HL-60 (cell line): Measurements from ENCODE around the gene SPDYE3.
"Not testable (repeated sequence)": the region's sequence is repeated elsewhere in the genome, so short reads cannot be mapped to it uniquely, and the experiment has no call there.

Source experiments
- DNase-seq, 2 experiments: peaks; one replicate each; pipeline ENCODE4 v3.0.0-alpha.2; 2010 to 2020; ENCODE audit warnings: low read depth in 1 of 2, low spot score in 1 of 2
- H3K27ac ChIP-seq: fragments of 250-450 bp; sonication (Bioruptor Pico); replicated peaks from 2 replicates; pipeline ENCODE4 v1.5.1; 2020; ENCODE audit warnings: mild to moderate bottlenecking, moderate library complexity
- H3K27me3 ChIP-seq: fragments of 250-450 bp; sonication (Bioruptor Pico); 2 replicates; pipeline ENCODE4 v1.5.1; 2021; ENCODE audit warnings: mild to moderate bottlenecking, moderate library complexity; ENCODE audit not compliant: insufficient read depth, poor library complexity, severe bottlenecking
- H3K4me3 ChIP-seq: replicated peaks from 2 replicates; pipeline ENCODE4 v1.5.1; 2011; ENCODE audit warnings: mild to moderate bottlenecking, control low read depth, low read length; ENCODE audit not compliant: insufficient read depth
- GABPA ChIP-seq: IDR thresholded peaks from 2 replicates; pipeline ENCODE4 v1.6.1; 2012; ENCODE audit warnings: low read depth
- POLR2AphosphoS5 ChIP-seq: IDR thresholded peaks from 2 replicates; pipeline ENCODE4 v1.6.1; 2012; ENCODE audit warnings: low read depth
- SPI1 ChIP-seq: IDR thresholded peaks from 2 replicates; pipeline ENCODE4 v1.6.1; 2012; ENCODE audit warnings: low read depth, mild to moderate bottlenecking, borderline replicate concordance
- TF ChIP-seq, protein P1 (sequence below): IDR thresholded peaks from 2 replicates; pipeline ENCODE4 v1.6.1; 2012; ENCODE audit warnings: low read depth; ENCODE audit not compliant: insufficient replicate concordance
- TF ChIP-seq, protein P2 (sequence below): IDR thresholded peaks from one replicate; pipeline ENCODE4 v1.5.1; 2011; ENCODE audit warnings: low read length, control low read depth, inconsistent platforms; ENCODE audit not compliant: insufficient read depth

Gene SPDYE3

GRCh38 chr7:100335566-100336466 is 28.3 kb downstream of the SPDYE3 start:
- Histone ChIP-seq H3K4me3 (peak overlapping the region; percentile 66), H3K27ac (peak overlapping the region; percentile 89)
- peak; percentile 94 to 96 for DNase-seq
- not testable (repeated sequence) for H3K27me3 ChIP-seq
- TF ChIP-seq POLR2AphosphoS5: peak; percentile 99
- TF ChIP-seq, protein P1, sequence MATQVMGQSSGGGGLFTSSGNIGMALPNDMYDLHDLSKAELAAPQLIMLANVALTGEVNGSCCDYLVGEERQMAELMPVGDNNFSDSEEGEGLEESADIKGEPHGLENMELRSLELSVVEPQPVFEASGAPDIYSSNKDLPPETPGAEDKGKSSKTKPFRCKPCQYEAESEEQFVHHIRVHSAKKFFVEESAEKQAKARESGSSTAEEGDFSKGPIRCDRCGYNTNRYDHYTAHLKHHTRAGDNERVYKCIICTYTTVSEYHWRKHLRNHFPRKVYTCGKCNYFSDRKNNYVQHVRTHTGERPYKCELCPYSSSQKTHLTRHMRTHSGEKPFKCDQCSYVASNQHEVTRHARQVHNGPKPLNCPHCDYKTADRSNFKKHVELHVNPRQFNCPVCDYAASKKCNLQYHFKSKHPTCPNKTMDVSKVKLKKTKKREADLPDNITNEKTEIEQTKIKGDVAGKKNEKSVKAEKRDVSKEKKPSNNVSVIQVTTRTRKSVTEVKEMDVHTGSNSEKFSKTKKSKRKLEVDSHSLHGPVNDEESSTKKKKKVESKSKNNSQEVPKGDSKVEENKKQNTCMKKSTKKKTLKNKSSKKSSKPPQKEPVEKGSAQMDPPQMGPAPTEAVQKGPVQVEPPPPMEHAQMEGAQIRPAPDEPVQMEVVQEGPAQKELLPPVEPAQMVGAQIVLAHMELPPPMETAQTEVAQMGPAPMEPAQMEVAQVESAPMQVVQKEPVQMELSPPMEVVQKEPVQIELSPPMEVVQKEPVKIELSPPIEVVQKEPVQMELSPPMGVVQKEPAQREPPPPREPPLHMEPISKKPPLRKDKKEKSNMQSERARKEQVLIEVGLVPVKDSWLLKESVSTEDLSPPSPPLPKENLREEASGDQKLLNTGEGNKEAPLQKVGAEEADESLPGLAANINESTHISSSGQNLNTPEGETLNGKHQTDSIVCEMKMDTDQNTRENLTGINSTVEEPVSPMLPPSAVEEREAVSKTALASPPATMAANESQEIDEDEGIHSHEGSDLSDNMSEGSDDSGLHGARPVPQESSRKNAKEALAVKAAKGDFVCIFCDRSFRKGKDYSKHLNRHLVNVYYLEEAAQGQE: peak; percentile 44

DNA sequence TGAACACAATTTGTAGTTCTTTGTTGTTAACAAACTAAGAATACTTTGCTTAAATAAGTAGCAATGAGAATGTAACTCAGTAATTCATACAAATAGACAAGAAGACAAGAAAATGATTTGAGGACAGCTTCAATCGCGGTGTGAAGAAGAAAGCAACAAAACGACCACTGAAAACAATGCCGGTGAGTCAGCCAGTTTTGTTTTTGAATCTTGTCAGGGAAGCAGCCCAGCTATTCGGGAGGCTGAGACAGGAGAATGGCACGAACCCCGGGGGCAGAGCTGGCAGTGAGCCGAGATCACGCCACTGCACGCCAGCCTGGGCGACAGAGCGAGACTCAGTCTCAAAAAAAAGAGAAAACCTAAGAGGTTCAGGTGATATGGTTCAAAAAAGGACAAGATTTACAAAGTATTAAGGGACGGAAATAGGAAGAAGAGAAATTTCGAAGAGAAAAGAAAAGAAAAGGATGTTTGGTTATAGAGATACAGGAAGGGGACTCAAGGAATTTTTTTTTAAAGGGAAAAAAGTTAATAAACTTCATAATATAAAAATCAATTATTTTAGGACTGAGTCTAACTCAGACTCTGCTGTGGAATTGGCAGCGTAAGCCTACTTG is 30.7 kb downstream of the SPDYE3 start:
- not testable (repeated sequence) for H3K4me3 ChIP-seq, DNase-seq, H3K27ac ChIP-seq, H3K27me3 ChIP-seq

DNA sequence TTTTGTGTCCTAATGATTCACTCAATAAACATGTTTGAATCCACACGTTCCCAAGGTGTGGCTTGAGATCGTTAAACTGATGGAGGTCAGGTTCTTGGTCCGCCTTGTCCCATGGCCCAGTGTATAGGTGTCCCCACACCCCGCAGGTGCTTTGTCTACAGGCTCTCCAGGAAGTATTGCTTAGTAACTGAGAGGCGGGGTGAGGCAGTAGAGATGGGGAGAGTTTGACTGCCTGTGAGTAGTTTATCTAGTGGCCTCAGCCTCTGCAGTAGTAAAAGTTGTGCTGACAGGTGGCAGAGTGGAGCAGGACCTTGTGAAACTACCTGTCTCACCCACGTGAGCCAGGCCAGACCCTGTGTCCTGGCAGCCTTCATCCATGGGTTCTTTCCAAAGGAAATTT is 33.8 kb downstream of the SPDYE3 start:
- H3K4me3 ChIP-seq, DNase-seq: not testable (repeated sequence)

GRCh38 chr7:100342765-100343164 is 35.3 kb downstream of the SPDYE3 start:
- H3K4me3 ChIP-seq: no peak overlapping the region
- no peak for DNase-seq
- no peaks in the 10 kb centered on the region for H3K27me3 ChIP-seq
- TF ChIP-seq GABPA (no peak), POLR2AphosphoS5 (no peak), SPI1 (no peak)
- TF ChIP-seq, protein P1: no peak
- TF ChIP-seq, protein P2, sequence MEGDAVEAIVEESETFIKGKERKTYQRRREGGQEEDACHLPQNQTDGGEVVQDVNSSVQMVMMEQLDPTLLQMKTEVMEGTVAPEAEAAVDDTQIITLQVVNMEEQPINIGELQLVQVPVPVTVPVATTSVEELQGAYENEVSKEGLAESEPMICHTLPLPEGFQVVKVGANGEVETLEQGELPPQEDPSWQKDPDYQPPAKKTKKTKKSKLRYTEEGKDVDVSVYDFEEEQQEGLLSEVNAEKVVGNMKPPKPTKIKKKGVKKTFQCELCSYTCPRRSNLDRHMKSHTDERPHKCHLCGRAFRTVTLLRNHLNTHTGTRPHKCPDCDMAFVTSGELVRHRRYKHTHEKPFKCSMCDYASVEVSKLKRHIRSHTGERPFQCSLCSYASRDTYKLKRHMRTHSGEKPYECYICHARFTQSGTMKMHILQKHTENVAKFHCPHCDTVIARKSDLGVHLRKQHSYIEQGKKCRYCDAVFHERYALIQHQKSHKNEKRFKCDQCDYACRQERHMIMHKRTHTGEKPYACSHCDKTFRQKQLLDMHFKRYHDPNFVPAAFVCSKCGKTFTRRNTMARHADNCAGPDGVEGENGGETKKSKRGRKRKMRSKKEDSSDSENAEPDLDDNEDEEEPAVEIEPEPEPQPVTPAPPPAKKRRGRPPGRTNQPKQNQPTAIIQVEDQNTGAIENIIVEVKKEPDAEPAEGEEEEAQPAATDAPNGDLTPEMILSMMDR: no peak
- H3K27ac ChIP-seq: no peak overlapping the region

More for the DNA sequence above, 33.8 kb downstream of the SPDYE3 start:
- H3K27me3 ChIP-seq, H3K27ac ChIP-seq: not testable (repeated sequence)

DNA sequence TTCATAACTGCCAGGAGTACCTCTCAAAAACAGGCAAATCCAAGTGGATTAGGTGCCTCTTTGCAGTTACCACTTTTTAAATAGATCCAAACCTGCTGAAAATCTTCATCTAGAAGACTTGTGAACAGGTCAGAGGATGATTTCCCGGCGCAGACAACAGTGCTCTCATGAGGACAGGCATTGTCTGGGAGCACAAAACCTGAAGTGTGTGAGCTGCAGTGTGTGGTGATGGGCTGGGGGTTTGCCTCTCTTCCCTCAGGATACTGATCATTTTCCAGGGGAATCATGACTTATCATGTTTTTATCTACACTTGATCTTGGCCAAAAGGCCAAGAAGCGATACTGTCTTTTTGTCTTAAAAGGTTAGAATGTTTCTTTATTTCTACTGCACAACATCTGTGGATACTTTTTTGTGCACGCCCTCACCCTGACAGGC is 36.6 kb downstream of the SPDYE3 start:
- not testable (repeated sequence) for H3K27ac ChIP-seq, DNase-seq, H3K4me3 ChIP-seq, H3K27me3 ChIP-seq
